ENCODE results near the gene RAB31.

DNA sequence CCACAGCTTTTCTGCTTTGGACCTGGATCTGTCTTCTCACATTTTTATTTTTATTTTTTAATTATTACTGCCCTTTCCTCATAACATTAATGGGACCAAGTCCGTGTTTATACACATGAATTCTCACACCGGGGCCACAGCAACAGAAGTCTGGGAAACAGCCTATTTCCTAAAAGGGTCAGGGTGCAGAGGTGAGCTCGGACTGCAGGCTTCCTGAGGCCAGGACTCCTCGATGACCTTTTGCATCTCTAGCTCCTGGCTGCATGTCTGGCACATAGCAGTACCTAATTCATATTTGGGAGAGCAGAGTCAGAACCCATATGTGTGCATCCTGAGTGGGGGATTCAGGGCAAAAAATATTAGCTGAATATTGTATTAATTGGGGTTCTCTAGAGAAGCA is 9.6 kb upstream of the RAB31 start:
- TF ChIP-seq POLR2A (IDR thresholded peaks at IDR 0.05), result no peak
- TF ChIP-seq CTCF (IDR thresholded peaks at IDR 0.05), result no peak
